ENCODE data around the gene ANAPC10. TPM values are rescaled to one million over a fixed set of nuclear protein-coding genes. Genes with fewer than 3 reads are reported as not detected.

ANAPC10 gene
- 20.7 and 22.7 TPM in 2 replicates for total RNA-seq

GRCh38 chr4:145097821-145098674 lies at the start of gene ANAPC10, which contains the start of gene ABCE1:
ANAPC10 (minus strand) TSS chr4:145098196; CDS start chr4:145096099, 2,097 bp downstream.
ABCE1 (plus strand) TSS chr4:145098311; CDS start chr4:145104413, 6,102 bp downstream.

Other genes starting within 250 kb of the ANAPC10 start
- gene ABCE1, start 115 bp upstream of the ANAPC10 start, total RNA-seq = 119 and 128 TPM in 2 replicates
- gene OTUD4, start 82.4 kb upstream of the ANAPC10 start, total RNA-seq = 17.4 and 20.5 TPM in 2 replicates

Data from airway epithelial cell (primary cell).